Left lung (tissue), 10 donors: ENCODE data around the gene CASK. TPM values are rescaled to one million over a fixed set of nuclear protein-coding genes. Genes with fewer than 3 reads are reported as not detected.

ENCODE experiments used
- ATAC-seq: fragments of 200-7000 bp; cut with Tn5 transposase; one replicate; pipeline ENCODE4 v1.9.1; 2020; ENCODE audit warnings: moderate library complexity
- DNase-seq, 4 donors: peaks; one replicate each; pipeline ENCODE4 v3.0.0-alpha.2; 2013 to 2020
- H3K27ac ChIP-seq, 2 donors: fragments of 200-600 bp; sonication (generic) in 1 of 2; one replicate each; pipeline versions ENCODE4 v1.5.0 to v1.8.0; 2020 to 2021
- H3K27me3 ChIP-seq, 2 donors: fragments of 200-600 bp; sonication (generic) in 1 of 2; one replicate each; pipeline versions ENCODE4 v1.5.0 to v1.8.0; 2020 to 2021
- H3K36me3 ChIP-seq, 2 donors: fragments of 200-600 bp; sonication (generic) in 1 of 2; one replicate each; pipeline versions ENCODE4 v1.5.0 to v1.8.0; 2020 to 2021
- H3K4me1 ChIP-seq, 2 donors: fragments of 200-600 bp; one replicate each; pipeline ENCODE4 v1.8.0; 2021
- H3K4me3 ChIP-seq, 2 donors: fragments of 200-600 bp; sonication (generic) in 1 of 2; one replicate each; pipeline versions ENCODE4 v1.5.0 to v1.8.0; 2020 to 2021; ENCODE audit warnings: mild to moderate bottlenecking in 1 of 2
- H3K9me3 ChIP-seq, 2 donors: fragments of 200-600 bp; sonication (generic) in 1 of 2; one replicate each; pipeline versions ENCODE4 v1.5.0 to v1.8.0; 2020 to 2021
- CTCF ChIP-seq, 2 donors: fragments of 200-600 bp; sonication (generic) in 1 of 2; IDR thresholded peaks; one replicate each; pipeline versions ENCODE4 v1.5.0 to v1.8.0; 2021; ENCODE audit warnings: antibody characterized with exemption in 2 of 2
- intact Hi-C, 2 donors: fragments of 100-400 bp; cut with DNase I; formaldehyde crosslinking; loops; one replicate each; pipeline versions ENCODE4 v1.11.2 to v1.14.2; 2022
- polyA plus RNA-seq, 6 donors: library from polyadenylated mRNA; unstranded; fragments of 120-200 nt; gene quantifications; one replicate each; pipeline ENCODE4 v1.2.1, GENCODE V29; 2013; ENCODE audit not compliant: insufficient read length in 6 of 6
- total RNA-seq, 2 donors: library from RNA; stranded (reverse); fragmentation: NEBNext Ultra II Directional; extraction: Animal tissue kit (Norgen Biotek cat#: 25700); gene quantifications; one replicate each; pipeline ENCODE4 v1.2.1, GENCODE V29; 2021
- donor health status: DM: no; HTN: yes; CAD: no.
- donor health status: DM: no; HTN: no; CAD: no.

CASK gene
- total and polyA plus RNA-seq, 8 donors, result 48.2 to 70.7 (median 56.9) TPM

GRCh38 chrX:41946989-41947612 lies 23.7 kb upstream of the CASK start:
- ATAC-seq (no peak), DNase-seq (no peak)
- Histone ChIP-seq H3K9me3 (no peaks in the 10 kb centered on the region), H3K27me3 (no peaks in the 10 kb centered on the region), H3K27ac (no peak overlapping the region), H3K4me1 (no peaks in the 10 kb centered on the region), H3K4me3 (no peak overlapping the region), H3K36me3 (no peaks in the 10 kb centered on the region)
- TF ChIP-seq CTCF (IDR thresholded peaks at IDR 0.05), result no peak
- intact Hi-C loops, result no loop called here

GRCh38 chrX:41946235-41946634 lies 22.9 kb upstream of the CASK start:
- ATAC-seq, result no peak
- H3K4me1 ChIP-seq, result no peaks in the 10 kb centered on the region
- TF ChIP-seq CTCF (IDR thresholded peaks at IDR 0.05), result no peak

GRCh38 chrX:41935832-41936231 lies 12.5 kb upstream of the CASK start:
- H3K9me3 ChIP-seq, result no peaks in the 10 kb centered on the region
- no peaks in the 10 kb centered on the region for H3K36me3 ChIP-seq
- DNase-seq (no peak), ATAC-seq (no peak)
- H3K4me1 ChIP-seq, result no peaks in the 10 kb centered on the region
- no peak for TF ChIP-seq CTCF (IDR thresholded peaks at IDR 0.05)
- no peak overlapping the region for H3K27ac ChIP-seq
- H3K4me3 ChIP-seq, result no peak overlapping the region
- no peaks in the 10 kb centered on the region for H3K27me3 ChIP-seq
- intact Hi-C loops, result no loop called here

More at GRCh38 chrX:41946235-41946634, 22.9 kb upstream of the CASK start:
- intact Hi-C loops, result no loop called here
- no peak for DNase-seq
- Histone ChIP-seq H3K36me3 (no peaks in the 10 kb centered on the region), H3K27ac (no peak overlapping the region), H3K9me3 (no peaks in the 10 kb centered on the region), H3K4me3 (no peak overlapping the region), H3K27me3 (no peaks in the 10 kb centered on the region)

GRCh38 chrX:41933546-41933945 lies 10.2 kb upstream of the CASK start:
- ATAC-seq, result no peak
- DNase-seq, result no peak
- H3K27me3 ChIP-seq, result no peaks in the 10 kb centered on the region
- H3K4me3 ChIP-seq, result no peak overlapping the region
- H3K27ac ChIP-seq, result no peak overlapping the region
- no peaks in the 10 kb centered on the region for H3K36me3 ChIP-seq
- H3K4me1 ChIP-seq, result no peaks in the 10 kb centered on the region
- no peaks in the 10 kb centered on the region for H3K9me3 ChIP-seq
- no peak for TF ChIP-seq CTCF (IDR thresholded peaks at IDR 0.05)
- intact Hi-C loops, result no loop called here

- intact Hi-C loops, result no loop called here
- no peak for DNase-seq
- no peaks in the 10 kb centered on the region for H3K27me3 ChIP-seq
Measured at GRCh38 chrX:41932885-41933284, 9.5 kb upstream of the CASK start.

More at GRCh38 chrX:41932885-41933284, 9.5 kb upstream of the CASK start:
- no peak for ATAC-seq
- TF ChIP-seq CTCF (IDR thresholded peaks at IDR 0.05), result no peak
- Histone ChIP-seq H3K27ac (no peak overlapping the region), H3K36me3 (no peaks in the 10 kb centered on the region), H3K4me1 (no peaks in the 10 kb centered on the region), H3K9me3 (no peaks in the 10 kb centered on the region), H3K4me3 (no peak overlapping the region)
